Cardiac fibroblast (primary cell): ENCODE data around the gene MIGA1.

Experiments used
- DNase-seq, 2 donors: peaks; one replicate each; pipeline versions ENCODE4 v3.0.0 to v3.0.0-alpha.2; 2010; ENCODE audit warnings: low read depth in 2 of 2
- H3K4me3 ChIP-seq, 2 donors: replicated peaks in 1 of 2; 1 replicate in 1 of 2; 2 replicates in 1 of 2; pipeline ENCODE4 v1.5.1; 2011; ENCODE audit warnings: low read depth in 2 of 2, low read length in 2 of 2, mild to moderate bottlenecking in 2 of 2, moderate library complexity in 1 of 2
- TF ChIP-seq, protein P1 (sequence below): IDR thresholded peaks from one replicate; pipeline ENCODE4 v1.5.1; 2011; ENCODE audit warnings: low read depth, mild to moderate bottlenecking, low read length, inconsistent platforms

The MIGA1 gene

DNA sequence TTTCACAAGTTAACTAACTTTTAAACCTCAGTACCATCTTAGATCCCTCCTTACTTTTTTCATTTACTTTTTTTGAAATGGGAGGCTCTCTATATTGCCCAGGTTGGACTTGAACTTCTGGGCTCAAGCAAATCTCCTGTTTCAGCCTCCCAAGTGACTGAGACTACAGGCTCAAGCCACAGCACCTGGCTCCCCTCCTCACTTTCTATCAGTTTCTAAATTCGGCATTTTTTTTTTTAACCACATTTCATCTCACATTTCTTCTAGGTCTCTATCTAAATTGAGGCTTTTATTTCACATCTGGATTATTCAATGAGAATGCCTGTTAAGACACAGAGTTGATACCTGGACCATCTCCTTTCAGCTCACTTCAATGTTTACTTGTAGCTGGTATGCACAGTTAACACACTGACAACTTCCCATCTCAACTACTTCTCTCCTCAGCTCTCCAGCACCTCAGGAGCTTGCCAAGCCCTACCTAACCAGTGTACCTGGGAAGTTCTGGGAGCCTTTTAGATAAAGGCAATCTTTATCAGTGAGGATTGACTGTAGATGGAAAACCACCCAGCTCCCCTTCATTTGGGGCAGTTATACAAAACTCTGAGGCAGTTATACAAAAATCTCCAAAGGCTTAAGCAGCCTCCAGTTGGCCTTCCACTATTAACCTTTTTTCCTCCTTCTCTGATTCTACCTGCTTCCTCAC, 23.2 kb upstream of the MIGA1 start:
- no peak for DNase-seq
- H3K4me3 ChIP-seq = no peak overlapping the region
- TF ChIP-seq, protein P1, sequence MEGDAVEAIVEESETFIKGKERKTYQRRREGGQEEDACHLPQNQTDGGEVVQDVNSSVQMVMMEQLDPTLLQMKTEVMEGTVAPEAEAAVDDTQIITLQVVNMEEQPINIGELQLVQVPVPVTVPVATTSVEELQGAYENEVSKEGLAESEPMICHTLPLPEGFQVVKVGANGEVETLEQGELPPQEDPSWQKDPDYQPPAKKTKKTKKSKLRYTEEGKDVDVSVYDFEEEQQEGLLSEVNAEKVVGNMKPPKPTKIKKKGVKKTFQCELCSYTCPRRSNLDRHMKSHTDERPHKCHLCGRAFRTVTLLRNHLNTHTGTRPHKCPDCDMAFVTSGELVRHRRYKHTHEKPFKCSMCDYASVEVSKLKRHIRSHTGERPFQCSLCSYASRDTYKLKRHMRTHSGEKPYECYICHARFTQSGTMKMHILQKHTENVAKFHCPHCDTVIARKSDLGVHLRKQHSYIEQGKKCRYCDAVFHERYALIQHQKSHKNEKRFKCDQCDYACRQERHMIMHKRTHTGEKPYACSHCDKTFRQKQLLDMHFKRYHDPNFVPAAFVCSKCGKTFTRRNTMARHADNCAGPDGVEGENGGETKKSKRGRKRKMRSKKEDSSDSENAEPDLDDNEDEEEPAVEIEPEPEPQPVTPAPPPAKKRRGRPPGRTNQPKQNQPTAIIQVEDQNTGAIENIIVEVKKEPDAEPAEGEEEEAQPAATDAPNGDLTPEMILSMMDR = no peak

DNA sequence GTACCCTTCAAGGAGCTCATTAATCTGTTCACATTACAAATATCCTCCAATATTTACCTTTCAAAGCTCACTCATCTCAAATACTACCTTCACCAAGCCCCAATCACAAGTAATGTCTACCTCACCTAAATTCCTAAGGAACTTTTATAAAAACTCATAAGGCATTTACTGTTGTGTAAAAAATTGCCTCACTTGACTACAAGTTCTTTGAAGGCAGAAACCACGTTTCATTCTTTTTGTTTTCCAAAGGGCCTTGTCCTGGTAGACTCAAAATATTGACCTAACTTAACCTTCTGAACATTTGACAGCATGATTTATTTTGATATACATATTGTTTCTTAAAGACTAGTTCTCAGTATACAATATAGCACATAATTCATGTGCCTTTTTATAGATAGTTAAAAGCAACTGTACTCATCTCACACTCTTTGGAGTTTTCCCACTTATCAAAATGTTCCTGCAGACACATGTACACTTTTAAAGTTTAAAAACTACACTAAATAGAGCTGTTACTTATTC, 22.3 kb upstream of the MIGA1 start:
- TF ChIP-seq, protein P1 = no peak
- DNase-seq = peak in 1 of 2 donors; percentile 18
- H3K4me3 ChIP-seq = no peak overlapping the region

DNA sequence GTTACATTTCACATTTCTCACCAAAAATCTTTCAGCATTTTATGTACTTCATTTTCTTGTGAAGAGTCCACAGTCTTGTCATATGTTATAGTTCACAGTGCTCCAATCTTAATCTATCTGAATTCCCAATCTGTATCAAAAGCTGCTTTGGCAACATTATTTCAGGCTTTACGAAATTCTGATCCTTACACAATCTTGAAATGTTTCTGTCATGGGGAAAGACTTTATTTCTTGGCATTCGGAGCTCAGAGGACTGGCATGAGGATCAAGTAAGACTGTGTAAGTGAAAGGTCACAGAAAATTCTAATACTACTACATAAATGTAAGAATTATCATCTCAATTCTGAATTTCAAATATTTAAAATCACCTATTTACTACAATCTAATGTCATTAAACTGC, 21.8 kb upstream of the MIGA1 start:
- no peak overlapping the region for H3K4me3 ChIP-seq
- DNase-seq = peak; percentile 78 to 79
- TF ChIP-seq, protein P1 = no peak

DNA sequence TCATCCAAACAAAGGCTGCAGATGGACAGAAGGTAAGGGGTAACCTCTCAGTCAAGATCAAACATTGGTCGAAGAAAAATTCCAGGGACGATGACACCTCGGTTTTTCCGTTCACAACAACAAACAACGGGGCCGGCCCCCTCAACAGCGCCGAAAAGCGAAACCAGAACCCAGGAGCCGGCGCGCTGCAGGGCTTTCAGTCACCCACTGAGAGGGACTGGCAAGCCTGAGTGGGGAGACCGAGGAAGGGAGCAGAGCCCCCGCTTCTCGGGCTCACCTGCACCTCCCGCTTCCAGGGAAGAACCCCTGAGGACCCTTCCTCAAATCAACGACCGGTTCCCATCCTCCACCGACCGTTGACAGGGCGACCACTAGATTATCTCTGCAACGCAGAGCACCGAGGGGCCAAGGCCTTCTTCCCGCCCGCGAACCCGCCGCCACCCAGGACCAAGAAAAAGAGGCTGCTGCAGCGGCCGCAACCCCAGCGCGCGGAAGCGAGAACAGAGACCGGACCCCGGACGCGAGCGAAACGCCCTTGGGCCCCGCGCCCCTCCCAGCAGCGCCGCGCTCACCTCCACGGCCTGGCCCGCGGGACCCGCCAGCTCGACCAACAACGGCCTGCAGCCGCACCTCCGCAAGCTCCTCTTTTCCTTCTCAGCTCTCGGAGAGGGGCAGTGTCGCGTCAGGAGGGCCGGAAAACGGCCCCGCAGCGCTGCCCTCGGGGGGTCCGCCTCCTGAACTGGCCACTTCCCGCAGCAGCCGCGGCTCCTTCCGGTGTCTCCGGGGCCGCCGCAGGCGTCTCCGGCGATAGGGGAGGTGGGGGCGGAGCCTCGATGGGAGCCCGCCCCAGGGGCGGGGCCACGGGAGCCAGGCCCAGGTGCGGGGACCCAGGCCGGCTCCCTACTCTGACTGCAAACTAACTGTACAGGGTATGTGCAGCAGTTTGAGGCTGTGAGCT, 20.1 kb upstream of the MIGA1 start, which contains the start of gene USP33:
Gene USP33, minus strand, starts transcription at position 782 of the 958 bp plus-strand sequence. CDS start 18,155 bp downstream, outside the sequence.
- peak within 1 kb of the TSS; percentile 85 for H3K4me3 ChIP-seq
- DNase-seq = peak; percentile 67 to 76
- TF ChIP-seq, protein P1 = no peak

DNA sequence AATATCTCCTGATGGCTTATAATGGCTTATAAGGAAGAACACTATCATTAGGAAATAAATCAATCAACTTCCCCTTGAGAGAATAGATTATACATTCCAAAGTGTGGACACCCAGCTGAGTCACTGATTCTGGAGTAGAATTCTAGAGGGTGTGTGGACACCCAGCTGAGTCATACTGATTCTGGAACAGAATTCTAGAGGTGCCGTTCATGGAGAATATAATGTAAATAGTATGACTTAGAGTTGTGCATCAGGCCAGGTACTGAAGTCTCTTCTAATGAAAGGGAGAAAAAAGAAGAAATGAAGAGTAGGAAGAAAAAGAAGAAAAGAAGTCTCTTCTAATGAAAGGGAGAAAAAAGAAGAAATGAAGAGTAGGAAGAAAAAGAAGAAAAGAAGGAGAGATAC, 17.4 kb upstream of the MIGA1 start:
- TF ChIP-seq, protein P1 = no peak
- peak; percentile 69 to 89 for DNase-seq

DNA sequence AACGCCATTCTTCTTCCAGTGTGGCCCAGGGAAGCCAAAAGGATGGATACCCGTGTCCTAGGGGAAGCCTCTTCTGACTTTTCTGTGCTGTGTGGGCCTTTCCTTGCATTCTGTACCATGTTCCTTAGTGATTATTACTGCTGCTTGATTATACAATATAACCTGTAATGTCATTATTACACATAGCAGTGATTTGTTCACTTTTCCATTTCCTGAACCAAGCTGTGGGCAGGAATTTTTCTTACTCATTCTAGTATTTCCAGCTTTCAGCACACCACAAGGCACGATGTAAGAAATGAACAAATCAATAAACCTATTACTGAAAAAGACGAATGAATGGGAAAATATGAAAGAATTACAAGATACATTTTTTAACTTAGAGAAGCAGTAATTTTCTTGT, 11.4 kb upstream of the MIGA1 start:
- DNase-seq = no peak
- TF ChIP-seq, protein P1 = no peak
- no peak overlapping the region for H3K4me3 ChIP-seq

More for the DNA sequence above, 17.4 kb upstream of the MIGA1 start:
- no peak overlapping the region for H3K4me3 ChIP-seq
